GM12892 (cell line): ENCODE measurements around the gene WASF3.

Experiments
- POLR2A ChIP-seq: IDR thresholded peaks from 2 replicates; pipeline ENCODE4 v1.6.1; 2011; ENCODE audit warnings: low read depth, low read length, control low read depth
- POLR2AphosphoS5 ChIP-seq: IDR thresholded peaks from 2 replicates; pipeline ENCODE4 v1.6.1; 2011; ENCODE audit warnings: low read depth, low read length, control low read depth
- TAF1 ChIP-seq: IDR thresholded peaks from 2 replicates; pipeline ENCODE4 v1.6.1; 2011; ENCODE audit warnings: low read depth, mild to moderate bottlenecking, control low read depth, low read length, borderline replicate concordance

GRCh38 chr13:26563713-26564112 is 6.2 kb downstream of the WASF3 start:
- TF ChIP-seq POLR2A, result no peak
- TF ChIP-seq TAF1, result no peak
- no peak for TF ChIP-seq POLR2AphosphoS5
